ENCODE results near the gene NCAPH2.

Gene NCAPH2

GRCh38 chr22:50474710-50475651 lies 33.0 kb upstream of the NCAPH2 start, which contains the start of gene SBF1:
Gene SBF1, minus strand, starts transcription at chr22:50475035. Its CDS starts 195 bp downstream, at chr22:50474840.
- peak; percentile 100 for DNase-seq (ENCODE audit: low spot score)

DNA sequence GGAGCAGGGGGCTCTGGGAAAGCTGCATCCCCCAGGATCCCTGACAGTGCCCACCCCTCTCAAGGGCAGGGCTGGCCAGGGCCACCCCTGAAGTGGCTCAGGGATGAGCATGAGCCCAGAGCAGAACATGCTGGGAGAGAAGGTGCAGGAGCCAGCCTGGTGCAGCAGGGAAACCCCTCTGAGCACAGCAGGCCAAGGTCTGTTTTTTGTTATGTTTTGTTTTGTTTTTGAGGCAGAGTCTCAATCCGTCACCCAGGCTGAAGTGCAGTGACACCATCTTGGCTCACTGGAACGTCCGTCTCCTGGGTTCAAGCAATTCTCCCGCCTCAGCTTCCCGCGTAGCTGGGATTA lies 32.4 kb upstream of the NCAPH2 start:
- DNase-seq (ENCODE audit: low spot score) = no peak

- no peak for DNase-seq (ENCODE audit: low spot score)
Observed at GRCh38 chr22:50476868-50477267, 31.2 kb upstream of the NCAPH2 start.

DNA sequence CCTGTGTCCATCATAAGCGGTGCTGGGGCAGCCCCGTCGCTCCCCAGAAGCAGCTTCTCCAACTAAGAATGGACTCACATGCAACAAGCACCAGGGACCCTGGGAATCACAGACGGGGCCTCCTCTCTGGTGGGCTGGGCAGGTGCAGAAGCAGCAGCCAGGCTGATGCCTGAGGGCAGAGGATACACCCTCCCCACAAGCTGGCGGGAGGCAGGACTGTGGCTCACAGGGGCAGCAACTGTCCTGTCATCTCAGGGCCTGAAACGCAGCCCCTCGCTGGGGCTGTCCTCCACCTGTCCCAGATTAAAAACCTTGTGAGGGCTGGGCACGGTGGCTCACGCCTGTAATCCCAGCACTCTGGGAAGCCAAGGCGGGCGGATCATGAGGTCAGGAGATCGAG lies 30.1 kb upstream of the NCAPH2 start:
- DNase-seq (ENCODE audit: low spot score) = no peak

DNA sequence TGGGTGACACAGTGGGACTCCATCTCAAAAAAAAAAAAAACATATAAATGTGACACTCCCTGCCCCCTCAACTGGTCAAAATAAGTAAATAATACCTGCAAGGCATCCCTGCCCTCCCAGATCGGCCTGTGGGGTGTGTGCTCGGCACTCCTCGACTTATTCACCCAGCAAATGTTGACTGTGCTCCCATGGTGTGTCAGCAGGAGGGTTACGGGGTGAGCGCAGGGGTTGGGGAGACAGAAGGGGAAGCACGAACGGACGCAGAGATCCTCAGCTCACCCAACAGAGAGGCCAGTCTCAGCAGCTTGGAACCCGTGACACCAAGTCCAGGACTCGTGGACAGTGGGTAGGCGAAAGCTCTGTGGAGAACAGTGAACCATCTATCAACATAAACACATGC lies 28.3 kb upstream of the NCAPH2 start:
- DNase-seq (ENCODE audit: low spot score) = no peak

DNA sequence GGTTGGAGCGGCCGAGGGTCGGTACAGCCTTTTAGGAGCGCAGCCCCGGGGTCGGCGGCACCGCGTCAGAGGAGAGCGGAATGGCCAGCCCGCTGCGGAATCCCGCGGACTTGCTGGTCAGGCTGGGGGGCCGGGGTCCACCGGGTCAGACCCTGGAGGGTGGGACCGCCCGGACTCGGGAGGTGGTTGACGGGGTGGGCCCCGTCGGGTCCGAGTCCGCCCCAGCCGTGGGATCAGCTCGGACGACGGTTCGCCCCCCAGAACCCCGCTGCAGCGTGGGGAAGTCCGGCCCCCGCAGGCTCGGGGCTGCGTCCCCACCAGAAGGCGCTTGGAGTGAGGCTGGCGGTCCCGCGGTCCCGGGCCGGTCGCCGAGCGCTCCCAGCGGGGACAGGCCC lies 27.0 kb upstream of the NCAPH2 start:
- DNase-seq (ENCODE audit: low spot score) = no peak

DNA sequence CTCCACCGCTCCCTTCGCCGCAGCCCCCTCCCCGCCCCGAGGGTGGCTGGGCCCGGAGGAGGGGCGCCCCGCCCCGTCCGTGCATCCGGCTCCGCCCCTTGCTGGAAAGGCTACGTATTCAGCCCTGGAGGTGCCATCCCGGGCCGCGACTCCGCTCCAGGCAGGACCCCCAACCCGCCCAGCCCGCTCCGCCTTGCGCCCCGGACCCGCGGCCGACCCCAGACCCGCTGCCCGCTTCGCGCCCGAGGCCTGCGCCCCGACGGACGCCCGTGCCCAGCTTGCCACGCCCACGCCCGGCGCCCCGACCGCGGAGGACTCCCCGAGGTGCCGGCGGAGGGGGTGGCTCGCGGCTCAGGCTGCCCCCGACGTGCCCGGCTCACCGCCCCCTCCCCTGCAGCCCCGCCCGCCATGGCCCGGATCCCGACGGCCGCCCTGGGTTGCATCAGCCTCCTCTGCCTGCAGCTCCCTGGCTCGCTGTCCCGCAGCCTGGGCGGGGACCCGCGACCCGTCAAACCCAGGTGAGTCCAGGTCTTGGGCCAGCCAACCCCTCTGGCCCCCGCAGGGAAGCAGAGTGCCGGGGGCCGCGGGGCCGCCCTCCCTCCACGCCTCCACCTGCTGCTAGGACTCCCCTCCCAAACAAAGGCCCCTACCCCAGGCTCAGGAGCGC lies 26.5 kb upstream of the NCAPH2 start, which contains the start of gene ADM2:
TSS of gene ADM2 (plus strand) at position 104 of the 667 bp plus-strand sequence. CDS start at position 409, 305 bp downstream.
- DNase-seq (ENCODE audit: low spot score) = peak; percentile 98

DNA sequence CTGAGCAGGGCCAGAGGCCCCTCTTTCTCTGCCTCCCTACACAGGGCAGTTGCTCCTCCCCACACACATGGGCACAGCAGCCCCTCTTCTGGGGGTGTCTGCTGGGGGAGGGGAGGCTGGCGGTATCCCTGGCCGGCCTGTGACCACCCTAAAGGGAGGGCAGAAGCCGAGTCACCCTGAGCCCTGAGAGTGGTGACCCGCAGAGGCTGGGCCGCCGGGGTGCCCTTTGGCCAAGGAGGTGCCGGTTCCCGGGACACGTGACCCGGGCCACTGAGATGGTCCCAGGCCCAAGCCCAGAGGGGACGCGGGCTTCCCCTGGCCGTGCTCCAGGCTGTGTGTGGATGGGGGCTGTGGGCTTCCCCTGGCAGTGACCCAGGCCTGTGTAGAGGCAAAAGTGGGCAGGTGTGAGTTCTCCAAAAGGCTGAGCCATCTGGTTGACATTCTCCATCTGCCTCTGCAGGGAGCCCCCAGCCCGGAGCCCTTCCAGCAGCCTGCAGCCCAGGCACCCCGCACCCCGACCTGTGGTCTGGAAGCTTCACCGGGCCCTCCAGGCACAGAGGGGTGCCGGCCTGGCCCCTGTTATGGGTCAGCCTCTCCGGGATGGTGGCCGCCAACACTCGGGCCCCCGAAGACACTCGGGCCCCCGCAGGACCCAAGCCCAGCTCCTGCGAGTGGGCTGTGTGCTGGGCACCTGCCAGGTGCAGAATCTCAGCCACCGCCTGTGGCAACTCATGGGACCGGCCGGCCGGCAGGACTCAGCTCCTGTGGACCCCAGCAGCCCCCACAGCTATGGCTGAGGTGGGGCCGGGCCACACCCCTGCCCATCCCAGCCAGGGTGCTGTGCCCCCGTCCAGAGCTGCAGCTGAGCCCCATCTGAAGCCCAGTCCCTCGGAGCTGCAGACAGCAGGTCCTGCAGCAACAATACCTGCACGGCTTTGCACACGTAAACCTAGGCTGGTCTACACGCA lies 25.6 kb upstream of the NCAPH2 start:
- DNase-seq (ENCODE audit: low spot score) = no peak

GRCh38 chr22:50483106-50483505 lies 24.9 kb upstream of the NCAPH2 start:
- no peak for DNase-seq (ENCODE audit: low spot score)

- DNase-seq (ENCODE audit: low spot score) = no peak
Observed at GRCh38 chr22:50483556-50483955, 24.5 kb upstream of the NCAPH2 start.

- no peak for DNase-seq (ENCODE audit: low spot score)
Observed at GRCh38 chr22:50483977-50484853, 23.8 kb upstream of the NCAPH2 start.

- DNase-seq (ENCODE audit: low spot score) = no peak
Observed at GRCh38 chr22:50485221-50486131, 22.5 kb upstream of the NCAPH2 start.

DNA sequence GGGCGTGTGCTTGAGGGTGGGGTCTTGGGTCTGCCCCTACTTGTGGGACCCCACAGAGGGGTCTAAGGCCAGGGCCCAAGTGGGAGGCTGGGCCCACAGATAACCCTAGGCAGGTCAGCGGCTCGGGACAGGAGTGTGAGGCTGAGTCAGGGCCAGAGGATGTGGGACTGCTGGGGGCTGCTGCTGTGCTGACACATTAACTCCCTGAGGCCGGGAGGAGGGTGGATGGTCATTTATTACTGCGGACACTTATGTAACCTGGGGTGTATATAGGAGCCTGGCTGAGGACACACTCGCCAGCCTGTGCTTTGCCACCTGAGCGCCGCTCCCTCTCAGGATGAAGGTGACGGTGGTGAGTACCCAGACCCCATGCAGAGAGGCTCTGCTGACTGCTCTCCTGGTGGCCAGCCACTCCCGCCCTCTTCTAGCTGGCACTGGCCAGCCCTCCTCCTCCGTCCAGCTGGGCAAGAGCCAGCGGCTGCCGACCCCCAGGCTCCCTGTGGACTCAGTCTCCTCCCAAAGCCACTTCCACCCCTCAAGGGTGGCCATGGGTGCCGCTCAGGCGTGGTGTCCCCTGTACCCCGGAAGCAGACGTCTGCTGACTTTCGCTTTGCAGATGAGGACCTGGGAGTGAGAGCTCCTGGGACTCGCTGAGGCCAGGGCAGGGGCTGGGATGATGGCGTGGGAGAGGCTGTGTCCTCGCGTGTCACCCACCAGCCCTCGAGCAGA lies 21.3 kb upstream of the NCAPH2 start, which contains the start of gene MIOX:
TSS of gene MIOX (plus strand) at position 299 of the 729 bp plus-strand sequence. CDS start at position 338, 39 bp downstream.
- no peak for DNase-seq (ENCODE audit: low spot score)

- no peak for DNase-seq (ENCODE audit: low spot score)
Observed at GRCh38 chr22:50487290-50488005, 20.6 kb upstream of the NCAPH2 start.

DNA sequence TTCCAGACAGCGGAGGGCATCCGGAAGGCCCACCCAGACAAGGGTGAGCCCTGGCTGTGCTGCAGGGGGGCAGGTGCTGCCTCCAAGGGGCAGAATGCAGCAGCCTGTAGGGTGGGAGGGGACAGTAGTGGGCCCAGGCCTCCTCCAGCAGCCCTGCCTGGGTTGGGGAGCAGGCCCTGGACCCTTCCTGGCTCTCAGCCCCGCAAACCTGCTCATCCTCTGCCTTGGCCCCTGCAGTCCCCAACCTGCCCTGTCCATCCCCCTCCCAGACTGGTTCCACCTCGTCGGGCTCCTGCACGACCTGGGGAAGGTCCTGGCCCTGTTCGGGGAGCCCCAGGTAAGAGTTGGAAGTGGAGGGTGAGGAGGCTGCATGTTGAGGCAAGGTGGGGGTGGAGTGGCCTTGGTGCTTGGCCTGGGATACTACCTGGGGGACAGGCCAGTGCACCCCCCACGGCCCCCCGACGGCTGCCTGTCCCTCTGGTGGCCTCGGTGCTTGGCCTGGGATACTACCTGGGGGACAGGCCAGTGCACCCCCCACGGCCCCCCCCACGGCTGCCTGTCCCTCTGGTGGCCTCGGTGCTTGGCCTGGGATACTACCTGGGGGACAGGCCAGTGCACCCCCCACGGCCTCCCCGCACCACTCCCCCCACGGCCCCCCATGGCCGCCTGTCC lies 19.9 kb upstream of the NCAPH2 start:
- DNase-seq (ENCODE audit: low spot score) = no peak

DNA sequence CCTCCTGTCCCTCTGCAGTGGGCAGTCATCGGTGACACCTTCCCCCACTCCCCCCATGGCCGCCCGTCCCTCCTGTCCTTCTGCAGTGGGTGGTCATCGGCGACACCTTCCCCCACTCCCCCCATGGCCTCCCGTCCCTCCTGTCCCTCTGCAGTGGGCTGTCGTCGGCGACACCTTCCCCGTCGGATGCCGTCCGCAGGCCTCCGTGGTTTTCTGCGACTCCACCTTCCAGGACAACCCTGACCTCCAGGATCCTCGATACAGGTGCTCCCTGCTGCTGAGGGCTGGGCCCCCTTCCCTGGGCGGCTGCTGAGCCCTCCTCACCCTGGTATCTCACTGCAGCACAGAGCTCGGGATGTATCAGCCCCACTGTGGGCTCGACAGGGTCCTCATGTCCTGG lies 19.1 kb upstream of the NCAPH2 start:
- DNase-seq (ENCODE audit: low spot score) = no peak

DNA sequence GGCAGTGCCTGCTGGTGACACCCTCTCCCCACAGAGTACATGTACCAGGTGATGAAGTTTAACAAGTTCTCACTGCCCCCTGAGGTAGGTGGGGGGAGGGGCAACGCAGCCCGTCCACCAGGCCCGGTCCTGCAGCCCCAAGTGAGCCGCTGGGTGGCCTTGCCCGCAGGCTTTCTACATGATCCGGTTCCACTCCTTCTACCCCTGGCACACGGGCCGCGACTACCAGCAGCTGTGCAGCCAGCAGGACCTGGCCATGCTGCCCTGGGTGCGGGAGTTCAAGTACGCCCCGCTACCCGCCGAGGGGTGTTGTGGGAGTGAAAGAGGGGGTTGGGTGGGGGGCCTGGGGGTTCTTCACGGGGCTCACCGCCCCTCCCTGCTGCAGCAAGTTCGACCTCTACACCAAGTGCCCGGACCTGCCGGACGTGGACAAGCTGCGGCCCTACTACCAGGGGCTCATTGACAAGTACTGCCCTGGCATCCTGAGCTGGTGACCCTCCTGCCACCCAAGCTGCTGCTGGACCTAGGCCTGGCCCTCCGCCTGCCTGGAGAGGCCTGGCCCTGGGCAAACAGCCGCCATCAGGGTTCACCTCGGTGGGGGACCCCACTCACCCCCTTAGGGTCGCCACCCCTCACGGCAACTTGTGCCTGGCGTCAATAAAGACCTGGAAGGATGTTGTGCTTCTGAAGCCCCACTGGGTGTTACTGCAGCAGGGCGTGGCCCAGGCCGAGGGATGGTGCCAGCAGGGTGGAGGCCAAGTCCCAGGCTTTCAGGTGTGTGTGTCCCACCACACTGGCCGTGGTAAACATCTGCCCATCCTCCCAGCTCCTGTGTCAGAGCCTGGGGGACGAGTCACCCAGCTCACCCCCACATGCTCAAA lies 18.4 kb upstream of the NCAPH2 start:
- DNase-seq (ENCODE audit: low spot score) = no peak

Measured in HuH-7 (cell line).